Measurements from ENCODE around the gene ENDOV. TPM values are rescaled to one million over a fixed set of nuclear protein-coding genes. Genes with fewer than 3 reads are reported as not detected.

The ENDOV gene
- total RNA-seq, 2 donors from 2014 or later: 19.1 to 25.3 TPM

DNA sequence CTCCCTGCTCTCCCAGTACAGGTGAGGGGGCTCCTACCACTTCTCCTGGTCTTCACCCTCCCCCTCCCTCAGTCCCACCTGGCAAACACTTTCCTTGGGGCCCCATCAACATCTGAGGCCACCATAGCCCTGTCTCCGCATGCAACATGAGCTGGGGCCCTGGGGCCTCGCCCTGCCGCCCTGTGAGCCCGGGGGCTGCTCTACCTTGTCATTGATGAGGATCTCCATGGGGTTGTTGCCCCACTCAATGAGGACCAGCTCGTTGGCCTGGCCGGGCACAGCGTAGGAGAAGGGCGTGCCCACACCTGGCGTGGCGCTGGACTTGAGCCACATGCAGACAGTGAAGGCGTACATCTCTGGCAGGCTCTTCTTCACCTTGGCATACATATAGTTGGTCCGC, 58.0 kb downstream of the ENDOV start:
- peaks cover 53% of the 10 kb centered on the region for H3K27me3 ChIP-seq
- TF ChIP-seq CTCF (IDR thresholded peaks at IDR 0.05): no peak

DNA sequence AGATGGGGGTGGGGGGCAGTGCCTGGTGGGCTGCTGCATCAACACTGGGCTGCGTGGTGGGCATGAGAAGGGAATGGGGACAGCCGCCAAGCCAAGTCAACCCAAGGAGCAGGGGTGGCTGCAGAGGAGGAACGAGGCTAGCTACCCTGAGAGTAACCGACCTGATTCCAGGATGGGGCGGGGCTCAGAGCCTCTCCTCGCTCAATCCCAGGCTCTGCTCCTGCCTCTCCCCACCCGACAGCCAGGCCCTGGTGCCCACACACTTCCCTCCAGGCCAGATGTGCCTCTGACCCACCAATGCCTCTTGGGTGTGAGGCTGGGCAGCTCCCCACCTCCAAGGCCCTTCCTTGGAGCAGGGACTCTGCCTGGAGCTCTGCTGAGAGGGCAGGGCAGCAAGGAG, 58.7 kb downstream of the ENDOV start:
- peaks cover 54% of the 10 kb centered on the region for H3K27me3 ChIP-seq
- H3K27ac ChIP-seq: no peak overlapping the region
- intact Hi-C loops (cut with DNase I): loop anchor here (10.0 kb wide), 1 partner anchor 101 kb away; no protein-coding TSS in a partner anchor
- no peak for TF ChIP-seq CTCF (IDR thresholded peaks at IDR 0.05)
- no peaks in the 10 kb centered on the region for H3K36me3 ChIP-seq
- no peaks in the 10 kb centered on the region for H3K9me3 ChIP-seq
- peaks cover 10% of the 10 kb centered on the region for H3K4me1 ChIP-seq
- no peak overlapping the region for H3K9ac ChIP-seq (ENCODE audit: low read depth in 2 of 2, low read length in 2 of 2)
- no peak overlapping the region for H3K4me3 ChIP-seq
- DNase-seq: no peak

More for the DNA sequence above, 58.0 kb downstream of the ENDOV start:
- intact Hi-C loops (cut with DNase I): loop anchor here (10.0 kb wide), 1 partner anchor 102 kb away; no protein-coding TSS in a partner anchor
- Histone ChIP-seq H3K9ac (ENCODE audit: low read depth in 2 of 2, low read length in 2 of 2) (no peak overlapping the region), H3K4me1 (peaks cover 10% of the 10 kb centered on the region), H3K27ac (no peak overlapping the region), H3K4me3 (no peak overlapping the region), H3K36me3 (no peaks in the 10 kb centered on the region), H3K9me3 (no peaks in the 10 kb centered on the region)
- no peak for DNase-seq

- H3K27ac ChIP-seq: no peak overlapping the region
- no peak overlapping the region for H3K4me3 ChIP-seq
- H3K27me3 ChIP-seq: peaks cover 60% of the 10 kb centered on the region
- H3K9ac ChIP-seq (ENCODE audit: low read depth in 2 of 2, low read length in 2 of 2): no peak overlapping the region
- no peaks in the 10 kb centered on the region for H3K36me3 ChIP-seq
- intact Hi-C loops (cut with DNase I): loop anchor here (10.0 kb wide), 1 partner anchor 100 kb away; no protein-coding TSS in a partner anchor
- H3K4me1 ChIP-seq: peaks cover 10% of the 10 kb centered on the region
- H3K9me3 ChIP-seq: no peaks in the 10 kb centered on the region
- no peak for DNase-seq
- TF ChIP-seq CTCF (IDR thresholded peaks at IDR 0.05): no peak
These were observed 59.4 kb downstream of the ENDOV start for GRCh38 chr17:80474231-80474960.

DNA sequence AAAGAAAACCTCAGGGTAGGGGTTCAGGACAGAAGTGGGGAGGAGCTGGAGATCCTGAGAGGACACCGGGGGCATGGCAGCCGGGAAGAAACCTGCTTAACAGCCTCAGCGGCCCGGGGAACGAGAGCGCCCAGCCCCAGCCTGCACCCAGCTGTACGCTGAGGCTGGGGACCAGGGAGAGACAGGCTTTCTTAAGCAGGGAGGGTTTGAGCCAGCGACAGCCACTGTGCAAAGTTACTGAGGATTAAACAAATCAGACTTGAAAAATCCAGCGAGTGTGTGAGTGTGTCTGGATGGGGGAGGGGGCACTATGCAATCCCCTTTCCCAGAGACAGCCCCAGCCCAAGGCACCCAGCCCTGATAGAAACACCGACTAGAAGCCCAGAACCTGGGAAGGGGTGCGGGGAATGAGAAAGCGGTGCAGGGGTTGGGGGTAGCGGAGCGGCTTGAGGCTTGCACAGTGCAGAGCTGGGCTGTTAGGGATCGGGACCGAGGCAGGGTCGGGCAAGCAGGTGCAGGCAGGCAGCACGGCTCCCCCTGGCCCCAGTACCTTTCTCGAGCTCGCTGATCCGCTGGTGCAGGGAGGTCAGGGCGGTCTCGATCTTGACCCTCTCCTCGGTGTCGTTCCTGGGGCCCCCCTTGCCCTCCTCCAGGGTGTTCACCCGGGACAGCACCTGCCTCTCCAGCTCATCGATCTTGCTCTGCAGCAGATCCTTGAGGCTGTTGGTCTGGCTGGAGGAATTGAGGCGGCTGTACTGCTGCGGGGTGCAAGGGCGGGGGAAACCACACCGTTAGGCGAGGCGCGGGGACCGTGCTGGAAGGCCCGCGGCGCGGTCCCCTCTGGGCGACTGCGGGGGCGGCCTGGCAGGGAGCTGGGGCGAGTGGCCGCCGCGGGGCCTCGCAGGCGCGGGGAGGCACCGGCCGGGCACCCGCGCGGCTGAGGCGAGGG, 60.3 kb downstream of the ENDOV start:
- Histone ChIP-seq H3K4me3 (no peak overlapping the region), H3K4me1 (peaks cover 10% of the 10 kb centered on the region), H3K9me3 (no peaks in the 10 kb centered on the region), H3K27me3 (peaks cover 62% of the 10 kb centered on the region), H3K27ac (no peak overlapping the region), H3K36me3 (no peaks in the 10 kb centered on the region), H3K9ac (ENCODE audit: low read depth in 2 of 2, low read length in 2 of 2) (no peak overlapping the region)
- intact Hi-C loops (cut with DNase I): loop anchor here (10.0 kb wide), 1 partner anchor 100 kb away; no protein-coding TSS in a partner anchor
- no peak for DNase-seq
- TF ChIP-seq CTCF (IDR thresholded peaks at IDR 0.05): no peak

Data from colonic mucosa (tissue), 4 donors.